Measurements from ENCODE around the gene MELTF.

DNA sequence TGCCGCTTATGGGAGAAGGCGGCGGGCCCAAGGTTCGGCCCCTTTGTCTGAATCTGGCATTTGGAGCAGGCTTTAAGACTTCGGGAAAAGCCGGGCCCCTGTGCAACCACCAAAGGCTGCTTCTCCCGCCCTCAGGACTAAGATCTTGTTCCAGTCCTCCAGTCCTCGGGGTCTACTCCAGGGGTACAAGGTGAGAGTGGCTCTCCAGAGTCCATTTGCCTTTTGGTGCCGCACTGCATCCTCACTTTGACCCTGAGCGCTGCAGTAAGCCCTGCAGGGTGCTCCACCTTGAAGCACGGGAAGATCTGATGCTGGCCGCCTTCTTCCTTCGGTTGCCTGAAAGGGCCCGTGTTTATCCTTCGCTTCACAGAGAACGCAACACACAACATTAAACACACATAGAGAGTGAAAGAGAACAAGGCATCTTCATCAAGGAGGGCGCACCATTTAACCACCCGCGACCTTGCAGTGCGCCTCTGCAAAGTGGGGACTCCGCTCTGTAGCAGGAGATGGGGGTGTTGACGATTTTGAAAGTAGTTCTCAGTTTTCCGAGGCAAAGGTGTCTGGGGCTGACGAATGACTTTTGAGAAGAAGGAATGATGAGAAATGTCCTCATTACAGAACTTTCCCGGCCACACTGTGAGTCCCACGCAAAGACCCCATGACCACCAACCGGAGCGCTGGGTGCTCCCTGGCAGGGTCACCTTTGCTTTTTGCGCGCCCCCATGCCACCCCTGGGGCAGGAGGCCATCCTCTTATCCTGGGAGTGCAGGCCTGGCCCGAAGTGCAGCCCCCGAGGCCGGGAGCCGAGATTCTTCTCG is 62.0 kb downstream of the MELTF start:
- TF ChIP-seq, protein P1, sequence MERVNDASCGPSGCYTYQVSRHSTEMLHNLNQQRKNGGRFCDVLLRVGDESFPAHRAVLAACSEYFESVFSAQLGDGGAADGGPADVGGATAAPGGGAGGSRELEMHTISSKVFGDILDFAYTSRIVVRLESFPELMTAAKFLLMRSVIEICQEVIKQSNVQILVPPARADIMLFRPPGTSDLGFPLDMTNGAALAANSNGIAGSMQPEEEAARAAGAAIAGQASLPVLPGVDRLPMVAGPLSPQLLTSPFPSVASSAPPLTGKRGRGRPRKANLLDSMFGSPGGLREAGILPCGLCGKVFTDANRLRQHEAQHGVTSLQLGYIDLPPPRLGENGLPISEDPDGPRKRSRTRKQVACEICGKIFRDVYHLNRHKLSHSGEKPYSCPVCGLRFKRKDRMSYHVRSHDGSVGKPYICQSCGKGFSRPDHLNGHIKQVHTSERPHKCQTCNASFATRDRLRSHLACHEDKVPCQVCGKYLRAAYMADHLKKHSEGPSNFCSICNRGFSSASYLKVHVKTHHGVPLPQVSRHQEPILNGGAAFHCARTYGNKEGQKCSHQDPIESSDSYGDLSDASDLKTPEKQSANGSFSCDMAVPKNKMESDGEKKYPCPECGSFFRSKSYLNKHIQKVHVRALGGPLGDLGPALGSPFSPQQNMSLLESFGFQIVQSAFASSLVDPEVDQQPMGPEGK (CRISPR knock-in tag; IDR thresholded peaks at IDR 0.05; ENCODE audit: borderline replicate concordance), result no peak
- TF ChIP-seq GLIS3 (CRISPR knock-in tag; IDR thresholded peaks at IDR 0.05), result no peak
- TF ChIP-seq TOX (CRISPR knock-in tag; IDR thresholded peaks at IDR 0.05; ENCODE audit: borderline replicate concordance), result no peak
- no peak for TF ChIP-seq ISL1 (CRISPR knock-in tag; IDR thresholded peaks at IDR 0.05)
- TF ChIP-seq ARNTL (CRISPR knock-in tag; IDR thresholded peaks at IDR 0.05; ENCODE audit: borderline replicate concordance, low read depth), result no peak
- TF ChIP-seq, protein P2, sequence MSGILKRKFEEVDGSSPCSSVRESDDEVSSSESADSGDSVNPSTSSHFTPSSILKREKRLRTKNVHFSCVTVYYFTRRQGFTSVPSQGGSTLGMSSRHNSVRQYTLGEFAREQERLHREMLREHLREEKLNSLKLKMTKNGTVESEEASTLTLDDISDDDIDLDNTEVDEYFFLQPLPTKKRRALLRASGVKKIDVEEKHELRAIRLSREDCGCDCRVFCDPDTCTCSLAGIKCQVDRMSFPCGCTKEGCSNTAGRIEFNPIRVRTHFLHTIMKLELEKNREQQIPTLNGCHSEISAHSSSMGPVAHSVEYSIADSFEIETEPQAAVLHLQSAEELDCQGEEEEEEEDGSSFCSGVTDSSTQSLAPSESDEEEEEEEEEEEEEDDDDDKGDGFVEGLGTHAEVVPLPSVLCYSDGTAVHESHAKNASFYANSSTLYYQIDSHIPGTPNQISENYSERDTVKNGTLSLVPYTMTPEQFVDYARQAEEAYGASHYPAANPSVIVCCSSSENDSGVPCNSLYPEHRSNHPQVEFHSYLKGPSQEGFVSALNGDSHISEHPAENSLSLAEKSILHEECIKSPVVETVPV (CRISPR knock-in tag; IDR thresholded peaks at IDR 0.05), result no peak
- TF ChIP-seq, protein P3, sequence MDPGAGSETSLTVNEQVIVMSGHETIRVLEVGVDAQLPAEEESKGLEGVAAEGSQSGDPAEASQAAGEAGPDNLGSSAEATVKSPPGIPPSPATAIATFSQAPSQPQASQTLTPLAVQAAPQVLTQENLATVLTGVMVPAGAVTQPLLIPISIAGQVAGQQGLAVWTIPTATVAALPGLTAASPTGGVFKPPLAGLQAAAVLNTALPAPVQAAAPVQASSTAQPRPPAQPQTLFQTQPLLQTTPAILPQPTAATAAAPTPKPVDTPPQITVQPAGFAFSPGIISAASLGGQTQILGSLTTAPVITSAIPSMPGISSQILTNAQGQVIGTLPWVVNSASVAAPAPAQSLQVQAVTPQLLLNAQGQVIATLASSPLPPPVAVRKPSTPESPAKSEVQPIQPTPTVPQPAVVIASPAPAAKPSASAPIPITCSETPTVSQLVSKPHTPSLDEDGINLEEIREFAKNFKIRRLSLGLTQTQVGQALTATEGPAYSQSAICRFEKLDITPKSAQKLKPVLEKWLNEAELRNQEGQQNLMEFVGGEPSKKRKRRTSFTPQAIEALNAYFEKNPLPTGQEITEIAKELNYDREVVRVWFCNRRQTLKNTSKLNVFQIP (CRISPR knock-in tag; IDR thresholded peaks at IDR 0.05; ENCODE audit: borderline replicate concordance, low read depth), result no peak
- TF ChIP-seq CSDC2 (CRISPR knock-in tag; IDR thresholded peaks at IDR 0.05), result no peak
